Activated T-helper 2 cell treated with anti-CD3 and anti-CD28 coated beads, Interferon-gamma antibody, Interleukin-2, Interleukin-4, amounts not matched to agents 10 μg/mL and 5 μg/mL and 100 μg/mL, durations not matched to agents 14 hours and 24 hours and 36 hours (primary cell): ENCODE results near the gene SPHK2. TPM values are rescaled to one million over a fixed set of nuclear protein-coding genes. Genes with fewer than 3 reads are reported as not detected.
"Not testable (repeated sequence)": the region's sequence is repeated elsewhere in the genome, so short reads cannot be mapped to it uniquely, and the experiment has no call there.

Source experiments
- DNase-seq: peaks from one replicate; pipeline ENCODE4 v3.0.0; 2021; ENCODE audit warnings: low spot score
- H3K27ac Mint-ChIP-seq: one replicate; pipeline ENCODE4 v1.8.0; 2021; ENCODE audit warnings: mixed read lengths
- H3K27me3 Mint-ChIP-seq: one replicate; pipeline ENCODE4 v1.8.0; 2021; ENCODE audit warnings: low read depth, mixed read lengths
- H3K36me3 Mint-ChIP-seq: one replicate; pipeline ENCODE4 v1.8.0; 2021; ENCODE audit warnings: low read depth, mixed read lengths
- H3K4me1 Mint-ChIP-seq: one replicate; pipeline ENCODE4 v1.8.0; 2021; ENCODE audit warnings: low read depth, mixed read lengths
- H3K4me3 Mint-ChIP-seq: one replicate; pipeline ENCODE4 v1.8.0; 2021; ENCODE audit warnings: low read depth, mild to moderate bottlenecking, moderate library complexity, mixed read lengths
- H3K9me3 Mint-ChIP-seq: one replicate; pipeline ENCODE4 v1.8.0; 2021; ENCODE audit warnings: mixed read lengths
- intact Hi-C: fragments of 100-400 bp; cut with micrococcal nuclease; formaldehyde crosslinking; loops from one replicate; pipeline ENCODE4 v1.15.1; 2023
- total RNA-seq: library from RNA; stranded (reverse); gene quantifications from 2 replicates; pipeline ENCODE4 v1.2.3, GENCODE V29; 2022

The SPHK2 gene
- total RNA-seq, 1 donor from 2014 or later, result 34.3 TPM

DNA sequence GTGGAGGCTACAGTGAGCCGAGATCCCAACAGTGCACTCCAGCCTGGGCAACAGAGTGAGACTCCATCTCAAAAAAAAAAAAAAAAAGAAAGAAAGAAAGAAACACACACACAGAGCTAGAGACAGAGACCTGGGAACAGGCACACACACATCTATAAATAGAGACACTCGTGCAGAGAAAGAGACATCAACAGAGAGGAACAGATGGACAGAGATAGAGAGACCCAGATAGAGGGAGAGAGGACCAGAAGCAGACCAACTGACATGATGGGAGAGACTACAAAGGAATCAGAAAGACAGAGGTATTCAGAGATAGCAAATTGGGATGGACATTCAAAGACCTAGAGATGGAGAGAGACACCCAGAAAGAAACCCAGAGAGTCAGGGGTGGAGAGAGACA is 28.8 kb downstream of the SPHK2 start:
- intact Hi-C loops, result loop anchor here (5.0 kb wide), 2 partner anchors 74 to 139 kb away; no protein-coding TSS in a partner anchor
- no peak overlapping the region for H3K4me3 Mint-ChIP-seq
- peaks cover 35% of the 10 kb centered on the region for H3K4me1 Mint-ChIP-seq

DNA sequence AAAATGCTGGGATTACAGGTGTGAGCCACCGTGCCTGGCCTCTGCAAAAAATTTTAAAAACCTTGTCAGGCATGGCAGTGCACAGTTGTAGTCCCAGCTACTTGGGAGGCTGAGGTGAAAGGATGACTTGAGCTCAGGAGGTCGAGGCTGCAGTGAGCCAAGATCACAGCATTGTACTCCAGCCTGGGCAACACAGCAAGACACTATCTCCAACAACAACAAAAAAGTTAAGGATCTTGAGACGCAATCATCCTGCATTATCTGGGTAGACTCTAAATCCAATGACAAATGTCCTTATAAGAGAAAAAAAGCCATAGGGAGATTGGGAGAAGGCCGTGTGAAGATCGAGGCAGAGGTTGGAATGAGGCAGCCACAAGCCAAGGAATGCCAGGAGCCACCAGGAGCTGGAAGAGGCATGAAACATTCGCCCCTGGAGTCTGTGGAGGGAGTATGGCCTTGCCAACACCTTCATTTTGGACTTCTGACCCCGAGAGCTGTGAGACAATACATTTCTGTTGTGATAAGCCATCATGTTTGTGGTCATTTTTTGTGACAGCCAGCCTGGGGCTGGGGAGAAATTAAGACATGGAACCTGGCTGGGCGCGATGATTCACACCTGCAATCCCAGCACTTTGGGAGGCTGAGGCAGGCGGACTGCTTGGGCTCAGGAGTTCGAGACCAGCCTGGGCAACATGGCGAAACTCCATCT is 31.8 kb downstream of the SPHK2 start:
- Mint-ChIP-seq H3K4me1 (peaks cover 20% of the 10 kb centered on the region), H3K4me3 (no peak overlapping the region), H3K27ac (no peak overlapping the region), H3K36me3 (no peaks in the 10 kb centered on the region), H3K27me3 (no peaks in the 10 kb centered on the region), H3K9me3 (no peaks in the 10 kb centered on the region)
- DNase-seq, result no peak
- intact Hi-C loops, result no loop called here

More for the DNA sequence above, 28.8 kb downstream of the SPHK2 start:
- H3K27me3 Mint-ChIP-seq, result no peaks in the 10 kb centered on the region
- peak overlapping the region; percentile 2 for H3K27ac Mint-ChIP-seq
- no peaks in the 10 kb centered on the region for H3K9me3 Mint-ChIP-seq
- H3K36me3 Mint-ChIP-seq, result no peaks in the 10 kb centered on the region
- no peak for DNase-seq

GRCh38 chr19:48651683-48652048 is 32.4 kb downstream of the SPHK2 start:
- Mint-ChIP-seq H3K27me3 (no peaks in the 10 kb centered on the region), H3K4me3 (no peak overlapping the region), H3K27ac (no peak overlapping the region), H3K9me3 (no peaks in the 10 kb centered on the region), H3K36me3 (no peaks in the 10 kb centered on the region), H3K4me1 (peaks cover 19% of the 10 kb centered on the region)
- DNase-seq, result no peak
- intact Hi-C loops, result no loop called here

DNA sequence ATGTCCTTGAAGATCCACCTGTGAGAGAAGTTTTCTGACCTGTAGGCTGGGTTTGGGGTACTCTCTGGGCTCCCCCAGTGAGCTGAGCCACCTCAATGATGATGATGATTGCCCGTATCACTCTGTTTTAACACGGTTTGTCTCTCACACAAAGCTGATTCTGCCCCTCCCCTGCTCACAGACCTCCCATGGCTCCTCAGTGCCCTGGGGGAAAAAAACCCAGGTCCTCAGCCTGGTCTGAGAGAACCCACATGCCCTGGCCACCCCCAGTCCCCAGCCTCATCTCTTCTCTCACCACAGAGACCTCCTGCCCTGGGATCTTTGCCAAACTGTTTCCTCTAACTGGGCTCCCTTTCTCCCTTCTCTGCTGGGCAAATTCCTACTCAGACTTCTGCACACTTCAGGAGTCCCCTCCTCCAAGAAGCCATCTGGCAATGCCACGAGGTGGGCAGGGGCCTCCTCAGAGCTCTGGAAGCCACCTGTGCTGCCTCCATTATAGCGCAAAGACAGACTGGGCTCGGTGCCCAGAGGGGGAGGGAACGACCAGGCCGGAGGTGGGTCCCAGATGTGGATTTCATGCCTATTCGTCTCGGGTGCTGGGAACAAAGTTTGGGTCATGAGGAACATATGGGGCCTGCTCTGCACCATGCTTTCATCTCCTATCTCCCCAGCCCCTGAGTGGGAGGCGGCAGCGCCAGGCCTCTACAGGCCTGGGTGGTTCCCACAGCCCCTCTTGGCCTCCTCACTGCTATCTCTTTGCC is 35.2 kb downstream of the SPHK2 start:
- no peak overlapping the region for H3K4me3 Mint-ChIP-seq
- DNase-seq, result no peak
- intact Hi-C loops, result no loop called here
- H3K36me3 Mint-ChIP-seq, result no peaks in the 10 kb centered on the region
- H3K27me3 Mint-ChIP-seq, result peaks cover 3% of the 10 kb centered on the region
- peaks cover 9% of the 10 kb centered on the region for H3K4me1 Mint-ChIP-seq
- no peaks in the 10 kb centered on the region for H3K9me3 Mint-ChIP-seq
- no peak overlapping the region for H3K27ac Mint-ChIP-seq

DNA sequence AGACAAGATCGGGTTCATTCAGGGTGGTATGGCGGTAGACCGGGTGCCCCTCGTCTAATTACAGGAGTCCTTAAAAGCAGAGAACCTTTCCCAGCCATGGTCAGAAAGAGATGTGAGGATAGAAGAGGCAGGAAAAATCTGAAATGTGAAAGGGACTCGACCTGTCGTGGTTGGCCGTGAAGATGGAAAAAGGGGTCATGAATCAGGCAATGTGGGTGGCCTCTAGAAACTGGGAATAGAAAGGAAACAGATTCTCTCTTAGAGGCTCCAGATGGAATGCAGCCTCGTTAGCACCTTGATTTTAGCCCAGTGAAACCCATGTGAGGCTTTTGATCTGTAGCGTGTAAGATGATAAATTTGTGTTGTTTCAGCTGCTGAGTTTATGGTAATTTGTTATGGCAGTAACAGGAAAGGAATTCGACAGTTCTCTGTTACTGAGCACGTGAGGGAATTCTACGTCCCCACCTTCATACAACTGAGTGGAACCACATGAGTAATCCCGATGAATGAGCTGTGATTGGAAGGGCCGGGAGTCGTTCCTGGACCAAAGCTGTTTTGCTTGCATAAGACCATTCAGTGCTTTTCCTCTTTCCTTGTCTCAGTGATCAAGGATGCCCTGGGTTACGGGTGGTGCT is 37.7 kb downstream of the SPHK2 start:
- Mint-ChIP-seq H3K4me3 (no peak overlapping the region), H3K9me3 (no peaks in the 10 kb centered on the region), H3K27me3 (peaks cover 3% of the 10 kb centered on the region), H3K27ac (no peak overlapping the region), H3K36me3 (no peaks in the 10 kb centered on the region), H3K4me1 (peaks cover 9% of the 10 kb centered on the region)
- intact Hi-C loops, result no loop called here
- DNase-seq, result no peak

GRCh38 chr19:48657828-48658227 is 38.5 kb downstream of the SPHK2 start:
- intact Hi-C loops, H3K9me3 Mint-ChIP-seq, H3K27me3 Mint-ChIP-seq, H3K4me1 Mint-ChIP-seq, H3K4me3 Mint-ChIP-seq, DNase-seq, H3K27ac Mint-ChIP-seq, H3K36me3 Mint-ChIP-seq: not testable (repeated sequence)

DNA sequence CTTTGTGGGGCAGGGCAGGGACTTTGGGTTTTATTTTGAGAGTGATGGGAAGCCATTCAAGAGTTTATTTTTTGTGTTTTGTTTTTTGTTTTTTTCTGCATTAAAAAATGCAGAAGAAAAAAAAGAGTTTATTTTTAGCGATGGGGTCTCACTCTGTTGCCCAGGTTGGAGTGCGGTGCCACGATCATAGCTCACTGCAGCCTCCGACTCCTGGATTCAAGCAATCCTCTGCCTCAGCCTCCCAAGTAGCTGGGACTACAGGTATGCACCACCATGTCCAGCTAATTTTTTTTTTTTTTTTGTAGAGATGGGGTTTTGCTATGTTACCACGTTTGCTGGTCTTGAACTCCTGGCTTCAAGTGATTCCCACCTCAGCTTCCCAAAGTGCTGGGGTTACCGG is 39.2 kb downstream of the SPHK2 start:
- no peak for DNase-seq
- Mint-ChIP-seq H3K4me1 (peaks cover 6% of the 10 kb centered on the region), H3K27ac (no peak overlapping the region), H3K9me3 (no peaks in the 10 kb centered on the region), H3K4me3 (no peak overlapping the region), H3K36me3 (no peaks in the 10 kb centered on the region), H3K27me3 (peaks cover 3% of the 10 kb centered on the region)
- intact Hi-C loops, result no loop called here

- H3K36me3 Mint-ChIP-seq, result no peaks in the 10 kb centered on the region
- DNase-seq, result no peak
- no peaks in the 10 kb centered on the region for H3K9me3 Mint-ChIP-seq
- H3K27me3 Mint-ChIP-seq, result peaks cover 3% of the 10 kb centered on the region
- H3K4me1 Mint-ChIP-seq, result peaks cover 6% of the 10 kb centered on the region
- H3K27ac Mint-ChIP-seq, result no peak overlapping the region
- no peak overlapping the region for H3K4me3 Mint-ChIP-seq
- intact Hi-C loops, result loop anchor here (2.0 to 5.0 kb wide), 3 partner anchors 13 to 88 kb away; partner anchors contain the start of genes CA11 and IZUMO1
Observed at GRCh38 chr19:48659768-48660167, 40.5 kb downstream of the SPHK2 start.

DNA sequence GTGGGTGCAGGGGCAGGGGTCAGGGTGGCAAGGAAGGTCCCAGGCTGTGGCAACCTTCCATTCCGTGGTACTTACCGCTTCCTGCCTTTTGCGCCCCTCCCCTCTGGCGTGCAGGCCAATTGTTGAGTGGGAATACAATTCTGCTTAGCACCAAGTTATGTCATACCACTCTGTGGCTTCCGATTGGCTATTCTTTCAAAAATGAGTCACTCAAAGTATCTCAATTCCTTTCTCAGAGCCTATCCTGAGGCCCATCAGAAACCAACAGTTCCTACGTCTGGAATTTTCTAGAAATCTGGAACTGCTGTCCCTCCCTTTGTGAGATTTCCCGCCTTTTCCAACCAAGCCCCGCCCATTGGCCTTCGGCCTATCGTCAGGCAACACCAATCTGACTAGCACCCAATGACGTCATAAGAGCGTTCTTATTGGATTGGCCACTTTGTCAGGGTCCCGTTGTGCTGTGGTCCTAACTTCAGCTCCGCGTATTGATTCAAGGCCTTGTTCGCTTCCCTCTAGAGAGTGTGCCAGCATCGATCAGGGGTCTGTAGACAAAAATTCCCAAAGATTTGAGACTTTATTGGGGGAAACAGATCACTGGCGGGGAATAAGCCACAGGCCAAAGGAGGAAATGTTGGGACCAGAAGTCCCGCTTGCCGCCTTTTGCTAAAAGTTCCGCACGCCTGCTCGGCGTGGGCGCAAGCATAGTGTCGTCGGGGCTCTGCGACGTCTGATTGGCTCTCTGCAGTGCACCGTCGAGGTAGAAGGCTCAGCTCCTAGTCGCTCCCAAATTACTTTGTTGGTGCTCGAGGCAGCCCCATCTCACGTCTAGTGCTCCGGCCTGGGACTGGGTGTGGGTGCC is 41.8 kb downstream of the SPHK2 start:
- Mint-ChIP-seq H3K27ac (peak overlapping the region; percentile 91), H3K4me3 (peak overlapping the region; percentile 40), H3K36me3 (no peaks in the 10 kb centered on the region), H3K27me3 (peaks cover 3% of the 10 kb centered on the region), H3K4me1 (peaks cover 6% of the 10 kb centered on the region), H3K9me3 (no peaks in the 10 kb centered on the region)
- intact Hi-C loops, result loop anchor here (2.0 to 5.0 kb wide), 3 partner anchors 14 to 86 kb away; partner anchors contain the start of genes CA11 and IZUMO1
- peak; percentile 80 for DNase-seq

GRCh38 chr19:48661711-48662090 is 42.4 kb downstream of the SPHK2 start:
- no peaks in the 10 kb centered on the region for H3K36me3 Mint-ChIP-seq
- H3K27ac Mint-ChIP-seq, result no peak overlapping the region
- H3K4me1 Mint-ChIP-seq, result peaks cover 6% of the 10 kb centered on the region
- no peak overlapping the region for H3K4me3 Mint-ChIP-seq
- no peak for DNase-seq
- peaks cover 3% of the 10 kb centered on the region for H3K27me3 Mint-ChIP-seq
- intact Hi-C loops, result loop anchor here (2.0 to 5.0 kb wide), 3 partner anchors 15 to 86 kb away; partner anchors contain the start of genes CA11 and IZUMO1
- H3K9me3 Mint-ChIP-seq, result no peaks in the 10 kb centered on the region

DNA sequence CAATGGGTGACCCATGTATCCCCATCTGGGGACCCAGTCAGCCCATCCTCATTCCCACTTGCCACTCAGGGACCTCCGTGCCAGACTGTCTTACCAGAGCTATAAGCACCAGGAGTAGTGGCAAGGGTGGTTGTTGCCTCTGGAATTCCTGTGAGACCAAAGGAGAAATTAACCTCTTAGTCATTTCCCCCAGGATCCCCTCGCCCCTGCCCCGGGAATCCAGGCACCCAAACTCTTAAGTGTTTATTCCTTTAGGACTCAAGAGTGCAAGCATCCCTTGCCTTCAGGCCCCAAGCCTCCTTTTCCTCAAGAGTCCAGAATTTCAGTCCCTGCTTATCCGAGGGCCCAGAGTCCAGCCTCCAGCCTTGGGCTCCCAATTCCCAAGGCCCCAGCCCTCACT is 44.4 kb downstream of the SPHK2 start:
- no peak for DNase-seq
- H3K27me3 Mint-ChIP-seq, result peaks cover 3% of the 10 kb centered on the region
- no peaks in the 10 kb centered on the region for H3K9me3 Mint-ChIP-seq
- no peak overlapping the region for H3K4me3 Mint-ChIP-seq
- H3K36me3 Mint-ChIP-seq, result no peaks in the 10 kb centered on the region
- no peak overlapping the region for H3K27ac Mint-ChIP-seq
- H3K4me1 Mint-ChIP-seq, result peaks cover 6% of the 10 kb centered on the region
- intact Hi-C loops, result loop anchor here (5.0 kb wide), 1 partner anchor 84 kb away; the partner anchor contains the start of gene IZUMO1

- DNase-seq, result no peak
- H3K27ac Mint-ChIP-seq, result no peak overlapping the region
- peaks cover 6% of the 10 kb centered on the region for H3K4me1 Mint-ChIP-seq
- no peak overlapping the region for H3K4me3 Mint-ChIP-seq
- H3K27me3 Mint-ChIP-seq, result no peaks in the 10 kb centered on the region
- intact Hi-C loops, result loop anchor here (5.0 kb wide), 1 partner anchor 83 kb away; the partner anchor contains the start of gene IZUMO1
- H3K36me3 Mint-ChIP-seq, result no peaks in the 10 kb centered on the region
- no peaks in the 10 kb centered on the region for H3K9me3 Mint-ChIP-seq
Observed at GRCh38 chr19:48664476-48664875, 45.2 kb downstream of the SPHK2 start.
